NCI-H2029 (cell line): ENCODE measurements around the gene ZNF276.

Experiments used
- DNase-seq: peaks from one replicate; lab custom pipeline; 2025; lab: John Stamatoyannopoulos, UW

ZNF276 gene

DNA sequence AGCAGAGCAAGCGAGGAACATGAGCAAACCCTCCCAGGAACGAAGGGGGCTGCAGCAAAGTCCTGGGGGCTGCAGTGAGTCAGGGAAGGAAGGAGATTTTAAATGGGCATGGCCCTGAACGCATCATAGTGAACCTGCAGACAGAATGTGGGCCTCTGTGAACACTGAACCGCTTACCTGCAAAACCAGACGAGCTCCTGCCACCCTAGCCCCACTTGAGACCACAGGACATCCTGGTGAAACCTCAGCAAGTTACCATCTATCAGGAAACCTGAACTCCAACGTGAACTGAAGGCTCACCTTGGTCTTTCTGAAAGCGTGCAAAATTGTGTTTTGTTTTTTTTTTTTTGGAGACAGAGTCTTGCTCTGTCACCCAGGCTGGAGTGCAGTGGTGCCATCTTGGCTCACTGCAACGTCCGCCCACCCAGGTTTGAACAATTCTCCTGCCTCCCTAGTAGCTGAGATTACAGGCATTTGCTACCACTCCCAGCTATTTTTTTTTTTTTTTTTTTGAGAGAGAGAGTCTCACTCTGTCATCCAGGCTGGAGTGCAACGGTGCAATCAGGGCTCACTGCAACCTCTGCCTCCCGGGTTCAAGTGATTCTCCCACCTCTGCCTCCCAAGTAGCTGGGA, 64.3 kb downstream of the ZNF276 start:
- DNase-seq: no peak

DNA sequence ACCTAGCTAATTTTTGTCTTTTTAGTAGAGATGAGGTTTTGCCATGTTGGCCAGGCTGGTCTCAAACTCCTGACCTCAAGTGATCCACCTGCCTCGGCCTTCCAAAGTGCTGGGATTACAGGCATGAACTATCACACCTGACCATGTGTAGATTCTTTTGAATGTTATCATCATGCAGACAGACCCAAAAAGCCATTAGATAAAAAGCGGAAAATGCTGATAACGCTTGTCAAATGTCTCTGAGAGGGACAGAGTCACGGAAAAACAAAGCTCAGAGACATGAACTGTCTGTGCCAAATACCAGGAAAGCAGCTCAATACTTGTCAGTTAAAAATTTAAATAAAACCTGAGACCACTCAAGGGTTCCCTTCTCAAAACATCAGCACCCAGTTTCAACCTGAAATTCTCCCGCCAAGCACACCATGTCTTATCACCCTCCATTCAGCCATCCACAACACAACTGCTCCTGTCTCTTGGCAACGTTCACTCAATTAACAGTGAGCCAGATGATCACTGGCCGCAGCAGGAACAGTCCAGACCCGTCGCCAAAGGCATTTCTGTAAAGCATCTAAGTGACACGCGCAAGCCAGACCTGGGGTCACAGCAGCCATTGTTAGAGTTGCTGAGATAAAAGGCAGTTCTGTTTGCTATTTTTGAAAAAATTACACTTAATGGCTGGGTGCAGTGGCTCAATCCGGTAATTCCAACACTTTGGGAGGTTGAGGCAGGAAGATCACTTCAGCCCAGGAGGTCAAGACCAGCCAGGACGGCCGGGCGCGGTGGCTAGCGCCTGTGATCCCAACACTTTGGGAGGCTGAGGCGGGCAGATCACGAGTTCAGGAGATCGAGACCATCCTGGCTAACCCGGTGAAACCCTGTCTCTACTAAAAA, 65.4 kb downstream of the ZNF276 start:
- no peak for DNase-seq

DNA sequence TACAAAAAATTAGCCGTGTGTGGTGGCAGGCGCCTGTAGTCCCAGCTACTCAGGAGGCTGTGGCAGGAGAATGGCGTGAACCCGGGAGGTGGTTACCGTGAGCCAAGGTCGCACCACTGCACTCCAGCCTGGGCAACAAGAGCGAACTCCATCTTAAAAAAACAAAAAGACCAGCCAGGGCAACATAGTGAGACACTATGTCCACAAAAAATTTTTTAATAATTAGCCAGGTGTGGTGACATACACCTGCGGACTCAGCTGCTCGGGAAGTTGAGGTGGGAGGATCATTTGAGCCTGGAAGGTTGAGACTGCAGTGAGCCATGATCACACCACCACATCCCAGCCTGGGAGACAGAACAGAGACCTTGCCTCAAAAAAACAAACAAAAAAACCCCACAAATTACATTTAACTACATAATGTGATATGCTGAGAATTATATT, 66.0 kb downstream of the ZNF276 start:
- DNase-seq: no peak
